Epithelial cell of esophagus (primary cell): Measurements from ENCODE around the gene FRYL.
"Not testable (repeated sequence)": the region's sequence is repeated elsewhere in the genome, so short reads cannot be mapped to it uniquely, and the experiment has no call there.

Source experiments
- DNase-seq: peaks from one replicate; pipeline ENCODE4 v3.0.0; 2010; ENCODE audit warnings: low read depth
- H3K4me3 ChIP-seq: 2 replicates; pipeline ENCODE4 v1.5.1; 2011; ENCODE audit warnings: mild to moderate bottlenecking, low read length, control low read depth
- CTCF ChIP-seq: IDR thresholded peaks from 2 replicates; pipeline ENCODE4 v1.5.1; 2011; ENCODE audit warnings: low read depth, mild to moderate bottlenecking, low read length, control low read depth, inconsistent platforms; ENCODE audit not compliant: insufficient read depth; ENCODE audit errors: missing control alignments

The FRYL gene

GRCh38 chr4:48804584-48805301 is 24.7 kb upstream of the FRYL start:
- no peak for DNase-seq
- no peak overlapping the region for H3K4me3 ChIP-seq
- TF ChIP-seq CTCF, result no peak

- TF ChIP-seq CTCF, result no peak
- no peak for DNase-seq
- no peak overlapping the region for H3K4me3 ChIP-seq
Observed at GRCh38 chr4:48801016-48801715, 21.1 kb upstream of the FRYL start.

- not testable (repeated sequence) for H3K4me3 ChIP-seq, DNase-seq
Observed at GRCh38 chr4:48800155-48800554, 20.1 kb upstream of the FRYL start.

GRCh38 chr4:48799157-48799556 is 19.1 kb upstream of the FRYL start:
- no peak overlapping the region for H3K4me3 ChIP-seq
- TF ChIP-seq CTCF, result no peak
- DNase-seq, result no peak

GRCh38 chr4:48798117-48798516 is 18.0 kb upstream of the FRYL start:
- no peak overlapping the region for H3K4me3 ChIP-seq
- no peak for TF ChIP-seq CTCF
- no peak for DNase-seq

- DNase-seq, result no peak
- no peak for TF ChIP-seq CTCF
- H3K4me3 ChIP-seq, result no peak overlapping the region
Observed at GRCh38 chr4:48796927-48797679, 17.0 kb upstream of the FRYL start.

GRCh38 chr4:48796191-48796926 is 16.3 kb upstream of the FRYL start:
- DNase-seq, result no peak
- TF ChIP-seq CTCF, result no peak
- H3K4me3 ChIP-seq, result no peak overlapping the region
